ENCODE measurements around the gene IL22.

IL22 gene

GRCh38 chr12:68264857-68265256, 11.5 kb upstream of the IL22 start:
- Histone ChIP-seq H2BK120ac (ENCODE audit: insufficient read depth, low read length, poor library complexity) (no peak overlapping the region), H3K14ac (ENCODE audit: low read length) (no peak overlapping the region), H4K12ac (ENCODE audit: low read depth, low read length) (no peak overlapping the region), H2BK12ac (ENCODE audit: low read length) (no peak overlapping the region), H2AK5ac (ENCODE audit: low read length) (no peak overlapping the region), H3K18ac (ENCODE audit: low read length) (no peak overlapping the region), H3K9ac (ENCODE audit: low read length) (no peak overlapping the region), H3K4ac (ENCODE audit: low read depth, low read length) (no peak overlapping the region), H3K9me3 (ENCODE audit: insufficient read depth, low read depth, low read length) (no peaks in the 10 kb centered on the region), H3K36me3 (ENCODE audit: control insufficient read depth in 1 of 2, insufficient read depth in 2 of 2, low read length in 2 of 2) (no peaks in the 10 kb centered on the region), H3K27ac (ENCODE audit: low read depth, low read length) (no peak overlapping the region), H3K4me3 (ENCODE audit: low read depth, low read length) (no peak overlapping the region), H3K23ac (ENCODE audit: low read length) (no peak overlapping the region), H3K4me2 (ENCODE audit: low read length) (no peak overlapping the region), H4K8ac (ENCODE audit: low read depth, low read length) (no peak overlapping the region), H3K79me2 (ENCODE audit: control insufficient read depth, insufficient read depth, low read length, poor library complexity) (no peaks in the 10 kb centered on the region), H3K27me3 (ENCODE audit: insufficient read depth, low read length) (no peaks in the 10 kb centered on the region), H3K4me1 (ENCODE audit: control insufficient read depth in 1 of 2, insufficient read depth in 2 of 2, low read length in 2 of 2) (no peaks in the 10 kb centered on the region), H2AFZ (ENCODE audit: insufficient read depth, low read length, poor library complexity) (no peak overlapping the region), H3K79me1 (ENCODE audit: low read length) (no peaks in the 10 kb centered on the region), H4K91ac (ENCODE audit: low read depth, low read length) (no peak overlapping the region), H2BK5ac (ENCODE audit: low read depth, low read length, poor library complexity) (no peak overlapping the region)
- WGBS (ENCODE audit: extremely low coverage, insufficient coverage, insufficient read length): no CpG with 5 or more reads among the region's 2 CpGs
- peak in 1 of 2 donors; percentile 43 for DNase-seq

GRCh38 chr12:68264158-68264855, 10.9 kb upstream of the IL22 start:
- H3K79me2 ChIP-seq (ENCODE audit: control insufficient read depth, insufficient read depth, low read length, poor library complexity): no peaks in the 10 kb centered on the region
- H3K79me1 ChIP-seq (ENCODE audit: low read length): no peaks in the 10 kb centered on the region
- no peak overlapping the region for H4K12ac ChIP-seq (ENCODE audit: low read depth, low read length)
- H3K36me3 ChIP-seq (ENCODE audit: control insufficient read depth in 1 of 2, insufficient read depth in 2 of 2, low read length in 2 of 2): no peaks in the 10 kb centered on the region
- H3K4me2 ChIP-seq (ENCODE audit: low read length): no peak overlapping the region
- no peak overlapping the region for H2BK12ac ChIP-seq (ENCODE audit: low read length)
- no peak overlapping the region for H4K8ac ChIP-seq (ENCODE audit: low read depth, low read length)
- H3K4ac ChIP-seq (ENCODE audit: low read depth, low read length): no peak overlapping the region
- H2AK5ac ChIP-seq (ENCODE audit: low read length): no peak overlapping the region
- no peak overlapping the region for H3K18ac ChIP-seq (ENCODE audit: low read length)
- no peak overlapping the region for H2BK120ac ChIP-seq (ENCODE audit: insufficient read depth, low read length, poor library complexity)
- no peak overlapping the region for H3K4me3 ChIP-seq (ENCODE audit: low read depth, low read length)
- no peak overlapping the region for H3K27ac ChIP-seq (ENCODE audit: low read depth, low read length)
- no peak overlapping the region for H3K23ac ChIP-seq (ENCODE audit: low read length)
- no peak overlapping the region for H4K91ac ChIP-seq (ENCODE audit: low read depth, low read length)
- H2BK5ac ChIP-seq (ENCODE audit: low read depth, low read length, poor library complexity): no peak overlapping the region
- H3K4me1 ChIP-seq (ENCODE audit: control insufficient read depth in 1 of 2, insufficient read depth in 2 of 2, low read length in 2 of 2): no peaks in the 10 kb centered on the region
- H3K27me3 ChIP-seq (ENCODE audit: insufficient read depth, low read length): no peaks in the 10 kb centered on the region
- no CpG with 5 or more reads among the region's 7 CpGs for WGBS (ENCODE audit: extremely low coverage, insufficient coverage, insufficient read length)
- H3K9me3 ChIP-seq (ENCODE audit: insufficient read depth, low read depth, low read length): no peaks in the 10 kb centered on the region
- no peak for DNase-seq
- no peak overlapping the region for H3K9ac ChIP-seq (ENCODE audit: low read length)
- no peak overlapping the region for H3K14ac ChIP-seq (ENCODE audit: low read length)
- no peak overlapping the region for H2AFZ ChIP-seq (ENCODE audit: insufficient read depth, low read length, poor library complexity)

- Histone ChIP-seq H3K4me2 (ENCODE audit: low read length) (no peak overlapping the region), H3K36me3 (ENCODE audit: control insufficient read depth in 1 of 2, insufficient read depth in 2 of 2, low read length in 2 of 2) (no peaks in the 10 kb centered on the region), H3K4me1 (ENCODE audit: control insufficient read depth in 1 of 2, insufficient read depth in 2 of 2, low read length in 2 of 2) (no peaks in the 10 kb centered on the region), H3K4ac (ENCODE audit: low read depth, low read length) (no peak overlapping the region), H3K79me1 (ENCODE audit: low read length) (no peaks in the 10 kb centered on the region), H3K18ac (ENCODE audit: low read length) (no peak overlapping the region), H3K14ac (ENCODE audit: low read length) (no peak overlapping the region), H2BK120ac (ENCODE audit: insufficient read depth, low read length, poor library complexity) (no peak overlapping the region), H2AFZ (ENCODE audit: insufficient read depth, low read length, poor library complexity) (no peak overlapping the region), H4K91ac (ENCODE audit: low read depth, low read length) (no peak overlapping the region), H2BK12ac (ENCODE audit: low read length) (no peak overlapping the region), H3K9me3 (ENCODE audit: insufficient read depth, low read depth, low read length) (no peaks in the 10 kb centered on the region), H3K27me3 (ENCODE audit: insufficient read depth, low read length) (no peaks in the 10 kb centered on the region), H3K9ac (ENCODE audit: low read length) (no peak overlapping the region), H2BK5ac (ENCODE audit: low read depth, low read length, poor library complexity) (no peak overlapping the region), H3K79me2 (ENCODE audit: control insufficient read depth, insufficient read depth, low read length, poor library complexity) (no peaks in the 10 kb centered on the region), H3K4me3 (ENCODE audit: low read depth, low read length) (no peak overlapping the region), H4K12ac (ENCODE audit: low read depth, low read length) (no peak overlapping the region), H3K23ac (ENCODE audit: low read length) (no peak overlapping the region), H4K8ac (ENCODE audit: low read depth, low read length) (no peak overlapping the region), H3K27ac (ENCODE audit: low read depth, low read length) (no peak overlapping the region), H2AK5ac (ENCODE audit: low read length) (no peak overlapping the region)
- WGBS (ENCODE audit: extremely low coverage, insufficient coverage, insufficient read length): no CpG with 5 or more reads among the region's 1 CpG
- DNase-seq: no peak
These were observed 10.0 kb upstream of the IL22 start for GRCh38 chr12:68263366-68263765.

GRCh38 chr12:68261896-68262295, 8.5 kb upstream of the IL22 start:
- no peaks in the 10 kb centered on the region for H3K79me2 ChIP-seq (ENCODE audit: control insufficient read depth, insufficient read depth, low read length, poor library complexity)
- H2BK120ac ChIP-seq (ENCODE audit: insufficient read depth, low read length, poor library complexity): no peak overlapping the region
- H2AFZ ChIP-seq (ENCODE audit: insufficient read depth, low read length, poor library complexity): no peak overlapping the region
- H3K9ac ChIP-seq (ENCODE audit: low read length): no peak overlapping the region
- no peak overlapping the region for H3K23ac ChIP-seq (ENCODE audit: low read length)
- H3K4me1 ChIP-seq (ENCODE audit: control insufficient read depth in 1 of 2, insufficient read depth in 2 of 2, low read length in 2 of 2): no peaks in the 10 kb centered on the region
- H3K27ac ChIP-seq (ENCODE audit: low read depth, low read length): no peak overlapping the region
- no peaks in the 10 kb centered on the region for H3K36me3 ChIP-seq (ENCODE audit: control insufficient read depth in 1 of 2, insufficient read depth in 2 of 2, low read length in 2 of 2)
- no peak overlapping the region for H4K8ac ChIP-seq (ENCODE audit: low read depth, low read length)
- no peak overlapping the region for H3K4ac ChIP-seq (ENCODE audit: low read depth, low read length)
- H2AK5ac ChIP-seq (ENCODE audit: low read length): no peak overlapping the region
- H3K9me3 ChIP-seq (ENCODE audit: insufficient read depth, low read depth, low read length): no peaks in the 10 kb centered on the region
- no peak overlapping the region for H3K14ac ChIP-seq (ENCODE audit: low read length)
- H2BK12ac ChIP-seq (ENCODE audit: low read length): no peak overlapping the region
- no peak overlapping the region for H3K18ac ChIP-seq (ENCODE audit: low read length)
- H3K27me3 ChIP-seq (ENCODE audit: insufficient read depth, low read length): no peaks in the 10 kb centered on the region
- no peak overlapping the region for H4K12ac ChIP-seq (ENCODE audit: low read depth, low read length)
- H3K4me2 ChIP-seq (ENCODE audit: low read length): no peak overlapping the region
- H3K4me3 ChIP-seq (ENCODE audit: low read depth, low read length): no peak overlapping the region
- DNase-seq: no peak
- H3K79me1 ChIP-seq (ENCODE audit: low read length): no peaks in the 10 kb centered on the region
- H4K91ac ChIP-seq (ENCODE audit: low read depth, low read length): no peak overlapping the region
- no peak overlapping the region for H2BK5ac ChIP-seq (ENCODE audit: low read depth, low read length, poor library complexity)
